ENCODE measurements around the gene FUT2. TPM values are rescaled to one million over a fixed set of nuclear protein-coding genes. Genes with fewer than 3 reads are reported as not detected.
A peak's percentile ranks its signal among the peaks of the same experiment; 100 is the strongest.
"Not testable (repeated sequence)": the region's sequence is repeated elsewhere in the genome, so short reads cannot be mapped to it uniquely, and the experiment has no call there.

The FUT2 gene
- 0.59 TPM for polyA plus RNA-seq (2013, experiment 1 of 2; ENCODE audit: insufficient read length)
- 0.43 TPM for polyA plus RNA-seq (2013, experiment 2 of 2; ENCODE audit: insufficient read length)

- DNase-seq: no peak
Measured at GRCh38 chr19:48695743-48696352, at the start of gene FUT2. Gene FUT2, plus strand, starts transcription at chr19:48695971. Its CDS starts 6,986 bp downstream, at chr19:48702957.

- DNase-seq: peak; percentile 83
Measured at GRCh38 chr19:48646001-48646721, 49.6 kb upstream of the FUT2 start, which contains the start of gene CA11. Gene CA11, minus strand, starts transcription at chr19:48646187. Its CDS starts 555 bp downstream, at chr19:48645632.

- DNase-seq: no peak
Measured at GRCh38 chr19:48646722-48647216, 49.0 kb upstream of the FUT2 start.

GRCh38 chr19:48648134-48648533, 47.6 kb upstream of the FUT2 start:
- no peak for DNase-seq

- no peak for DNase-seq
Measured at GRCh38 chr19:48650974-48651682, 44.6 kb upstream of the FUT2 start.

- no peak for DNase-seq
Measured at GRCh38 chr19:48651683-48652048, 44.1 kb upstream of the FUT2 start.

GRCh38 chr19:48654299-48655059, 41.3 kb upstream of the FUT2 start:
- DNase-seq: no peak

GRCh38 chr19:48656840-48657474, 38.8 kb upstream of the FUT2 start:
- DNase-seq: peak; percentile 78

GRCh38 chr19:48657828-48658227, 37.9 kb upstream of the FUT2 start:
- not testable (repeated sequence) for DNase-seq

- no peak for DNase-seq
Measured at GRCh38 chr19:48658483-48658882, 37.3 kb upstream of the FUT2 start.

GRCh38 chr19:48659768-48660167, 36.0 kb upstream of the FUT2 start:
- DNase-seq: no peak

- peak; percentile 88 for DNase-seq
Measured at GRCh38 chr19:48660852-48661710, 34.7 kb upstream of the FUT2 start.

- DNase-seq: no peak
Measured at GRCh38 chr19:48661711-48662090, 34.1 kb upstream of the FUT2 start.

GRCh38 chr19:48663667-48664066, 32.1 kb upstream of the FUT2 start:
- no peak for DNase-seq

- DNase-seq: no peak
Measured at GRCh38 chr19:48664476-48664875, 31.3 kb upstream of the FUT2 start.

GRCh38 chr19:48665786-48666185, 30.0 kb upstream of the FUT2 start:
- no peak for DNase-seq

GRCh38 chr19:48668332-48668731, 27.4 kb upstream of the FUT2 start:
- DNase-seq: no peak

GRCh38 chr19:48668761-48669160, 27.0 kb upstream of the FUT2 start:
- no peak for DNase-seq

- no peak for DNase-seq
Measured at GRCh38 chr19:48669903-48670668, 25.7 kb upstream of the FUT2 start.

Measured in fibroblast of skin of scalp (primary cell).